GM12878 (cell line): ENCODE measurements around the gene PAX7. TPM values are rescaled to one million over a fixed set of nuclear protein-coding genes. Genes with fewer than 3 reads are reported as not detected.

Experiments
- ATAC-seq: fragments of 200-7000 bp; cut with Tn5 transposase; 3 replicates; pipeline ENCODE4 v1.9.1; 2020; ENCODE audit warnings: mild to moderate bottlenecking, moderate library complexity
- BruUV-seq: library from RNA; stranded (reverse); fragments of 400-500 nt; replicated peaks from 2 replicates; lab custom pipeline; 2021; lab: Mats Ljungman, UMichigan
- CTCF ChIA-PET: fragments of 300-600 bp; sonication (Branson Sonifier 250); formaldehyde crosslinking; extraction: SDS; loops from one replicate; lab custom pipeline; 2021; ENCODE audit warnings: inconsistent platforms; lab: Yijun Ruan, JAX
- POLR2A ChIA-PET: fragments of 350-600 bp; formaldehyde crosslinking; extraction: SDS; loops from one replicate; lab custom pipeline; 2021; ENCODE audit warnings: inconsistent platforms; lab: Charles Lee
- RAD21 ChIA-PET: fragments of 300-600 bp; sonication (Branson Sonifier 250); formaldehyde crosslinking; loops from one replicate; lab custom pipeline; 2023; ENCODE audit warnings: antibody characterized with exemption; ENCODE audit not compliant: unreplicated experiment; lab: Charles Lee
- SMC1A ChIA-PET: fragments of 300-600 bp; sonication (Branson Sonifier 250); formaldehyde crosslinking; loops from one replicate; lab custom pipeline; 2023; ENCODE audit not compliant: unreplicated experiment, uncharacterized antibody; lab: Charles Lee
- DNase-seq: peaks from one replicate; pipeline ENCODE4 v3.0.0-alpha.2; 2011; ENCODE audit warnings: low read depth, low spot score
- FAIRE-seq: peaks from 3 replicates; lab custom pipeline; 2011; peaks lifted over from hg19 to GRCh38; lab: Jason Lieb, UNC
- H2AFZ ChIP-seq: 2 replicates; pipeline ENCODE4 v1.6.0; 2011; ENCODE audit warnings: low read depth, low read length, control low read depth; ENCODE audit not compliant: control insufficient read depth
- H3K27ac ChIP-seq: 2 replicates; pipeline ENCODE4 v1.5.1; 2011; ENCODE audit warnings: control low read depth; ENCODE audit not compliant: control insufficient read depth, insufficient read depth
- H3K27me3 ChIP-seq, 2 experiments: replicated peaks in 1 of 2; 2 replicates each; pipeline versions ENCODE4 v1.6.0 to v1.6.1; 2011; ENCODE audit warnings: low read length in 1 of 2; ENCODE audit not compliant: control insufficient read depth in 2 of 2, insufficient read depth in 2 of 2
- H3K36me3 ChIP-seq, 2 experiments: 2 replicates each; pipeline ENCODE4 v1.5.1; 2011; ENCODE audit warnings: low read length in 1 of 2; ENCODE audit not compliant: control insufficient read depth in 2 of 2, insufficient read depth in 2 of 2
- H3K4me1 ChIP-seq: 2 replicates; pipeline ENCODE4 v1.6.1; 2011; ENCODE audit warnings: mild to moderate bottlenecking, low read length, moderate library complexity, mixed read lengths; ENCODE audit not compliant: control insufficient read depth, insufficient read depth
- H3K4me2 ChIP-seq: 2 replicates; pipeline ENCODE4 v1.6.0; 2011; ENCODE audit warnings: control low read depth; ENCODE audit not compliant: control insufficient read depth, insufficient read depth
- H3K4me3 ChIP-seq: fragments of 200-600 bp; sonication (generic); 2 replicates; pipeline ENCODE4 v1.5.1; 2016
- H3K79me2 ChIP-seq: 2 replicates; pipeline ENCODE4 v1.6.0; 2011; ENCODE audit warnings: low read length; ENCODE audit not compliant: control insufficient read depth, insufficient read depth
- H3K9ac ChIP-seq: 2 replicates; pipeline ENCODE4 v1.8.0; 2011; ENCODE audit warnings: low read length, control low read depth, mixed read lengths; ENCODE audit not compliant: control insufficient read depth, insufficient read depth
- H3K9me3 ChIP-seq: replicated peaks from 3 replicates; pipeline ENCODE4 v1.5.1; 2011; ENCODE audit warnings: mild to moderate bottlenecking, low read length; ENCODE audit not compliant: control insufficient read depth, insufficient read depth
- H4K20me1 ChIP-seq: 2 replicates; pipeline ENCODE4 v1.6.0; 2011; ENCODE audit not compliant: control insufficient read depth, insufficient read depth
- HDAC6 ChIP-seq: fragments of 200-600 bp; sonication (generic); IDR thresholded peaks from one replicate; pipeline ENCODE4 v1.8.0; 2017; ENCODE audit warnings: antibody characterized with exemption; ENCODE audit not compliant: unreplicated experiment
- IRF5 ChIP-seq: fragments of 450-650 bp; IDR thresholded peaks from 2 replicates; pipeline ENCODE4 v1.6.1; 2017; ENCODE audit warnings: borderline replicate concordance
- KDM1A ChIP-seq: fragments of 200-600 bp; sonication (generic); IDR thresholded peaks from 2 replicates; pipeline ENCODE4 v1.6.1; 2016; ENCODE audit warnings: borderline replicate concordance
- MLLT1 ChIP-seq: fragments of 450-650 bp; IDR thresholded peaks from 2 replicates; pipeline ENCODE4 v1.6.1; 2016; ENCODE audit warnings: mild to moderate bottlenecking
- NR2C1 ChIP-seq: fragments of 450-650 bp; IDR thresholded peaks from 2 replicates; pipeline ENCODE4 v1.6.1; 2017; ENCODE audit warnings: antibody characterized with exemption, mild to moderate bottlenecking, moderate library complexity
- RAD21 ChIP-seq: IDR thresholded peaks from 2 replicates; pipeline ENCODE4 v1.6.1; 2011; ENCODE audit warnings: mild to moderate bottlenecking, low read depth, low read length, moderate library complexity; ENCODE audit not compliant: insufficient read depth
- SMAD1 ChIP-seq: fragments of 450-650 bp; IDR thresholded peaks from 2 replicates; pipeline ENCODE4 v1.6.1; 2018; ENCODE audit warnings: mild to moderate bottlenecking, low read depth; ENCODE audit not compliant: partially characterized antibody
- SP1 ChIP-seq: IDR thresholded peaks from one replicate; pipeline ENCODE4 v1.6.1; 2011; ENCODE audit warnings: low read depth, low read length
- WGBS: methylation state at CpG from one replicate; pipeline ENCODE4 v1.1.6; 2016; ENCODE audit warnings: low lambda C conversion rate; ENCODE audit not compliant: insufficient replicate concordance, insufficient coverage; ENCODE audit errors: missing lambda C conversion rate; 5-methylcytosine and 5-hydroxymethylcytosine counted together
- in situ Hi-C: fragments of 300-500 bp; cut with MboI; formaldehyde crosslinking; loops from 9 replicates; pipeline ENCODE4 v1.14.3; 2018; ENCODE audit warnings: mixed read lengths
- intact Hi-C: fragments of 100-400 bp; cut with micrococcal nuclease; formaldehyde crosslinking; loops from one replicate; pipeline ENCODE4 v1.14.2; 2022; ENCODE audit not compliant: unreplicated experiment
- polyA plus RNA-seq, 11 experiments: library from polyadenylated mRNA; depleted of rRNA in 4 of 11; unstranded in 6 of 11; stranded (reverse) in 5 of 11; fragments of >200 nt; fragmentation: Nextera tagmentation in 4 of 11; fragmentation: Illumina TruSeq in 1 of 11; extraction: Ambion mirVana in 4 of 11; extraction: Trizol in 1 of 11; gene quantifications; 1 replicate in 1 of 11; 2 replicates in 10 of 11; pipeline versions ENCODE4 v1.2.1 to v1.2.3, GENCODE V29; 2011 to 2016; ENCODE audit warnings: inconsistent platforms in 2 of 11, missing spikeins in 2 of 11, low read depth in 1 of 11
- total RNA-seq, 4 experiments: library from RNA; depleted of rRNA in 3 of 4; stranded (reverse); fragments of >200 nt in 3 of 4; fragmentation: Illumina TruSeq in 1 of 4; extraction: Trizol in 1 of 4; gene quantifications; 2 replicates each; pipeline versions ENCODE4 v1.2.1 to v1.2.3, GENCODE V29; 2013 to 2021

PAX7 gene
- total and polyA plus RNA-seq, 10 of the 15 experiments (the other 5 are each of a cell fraction or from before 2014, with no cell fraction given), result not detected

GRCh38 chr1:18710002-18710401 is 79.4 kb downstream of the PAX7 start:
- SMC1A ChIA-PET, result no interaction called here

More at GRCh38 chr1:18710002-18710401, 79.4 kb downstream of the PAX7 start:
- TF ChIP-seq SMAD1, result no peak
- TF ChIP-seq HDAC6, result no peak
- no peak for TF ChIP-seq NR2C1
- no peak for TF ChIP-seq RAD21
- TF ChIP-seq IRF5, result no peak
- no peak for TF ChIP-seq KDM1A
- TF ChIP-seq MLLT1, result no peak
- TF ChIP-seq SP1, result no peak
- no peaks in the 10 kb centered on the region for H4K20me1 ChIP-seq
- no peak overlapping the region for H3K4me3 ChIP-seq
- no peak overlapping the region for H3K4me2 ChIP-seq
- H3K36me3 ChIP-seq, result no peaks in the 10 kb centered on the region
- H2AFZ ChIP-seq, result no peak overlapping the region
- in situ Hi-C loops, result no loop called here
- H3K9me3 ChIP-seq, result no peaks in the 10 kb centered on the region
- BruUV-seq, result no TSS peak
- CTCF ChIA-PET, result no interaction called here
- H3K27ac ChIP-seq, result no peak overlapping the region
- POLR2A ChIA-PET, result no interaction called here
- H3K79me2 ChIP-seq, result no peaks in the 10 kb centered on the region
- no peak for ATAC-seq
- no peak for FAIRE-seq
- intact Hi-C loops, result no loop called here
- 0% methylated on average over 3 of the region's 3 CpGs for WGBS
- H3K27me3 ChIP-seq, result peaks cover 3 to 5% of the 10 kb centered on the region in 2 experiments; a peak in 2 of 4 replicates
- no peak for DNase-seq
- no peak overlapping the region for H3K9ac ChIP-seq
- RAD21 ChIA-PET, result no interaction called here
- H3K4me1 ChIP-seq, result no peaks in the 10 kb centered on the region
